B cell (primary cell): ENCODE results near the gene RNF26. TPM values are rescaled to one million over a fixed set of nuclear protein-coding genes. Genes with fewer than 3 reads are reported as not detected.
A peak's percentile ranks its signal among the peaks of the same experiment; 100 is the strongest.

Experiments
- ATAC-seq: fragments of 200-7000 bp; cut with Tn5 transposase; one replicate; pipeline ENCODE4 v1.10.0; 2021; ENCODE audit warnings: low read depth, mild to moderate bottlenecking, moderate number of reproducible peaks, moderate library complexity
- CTCF ChIA-PET: fragments of 350-600 bp; sonication (Branson Sonifier 250); formaldehyde crosslinking; loops from one replicate; lab custom pipeline; 2021; ENCODE audit warnings: antibody characterized with exemption, inconsistent platforms; lab: Charles Lee
- POLR2A ChIA-PET: fragments of 350-600 bp; sonication (Branson Sonifier 250); formaldehyde crosslinking; loops from one replicate; lab custom pipeline; 2021; ENCODE audit warnings: antibody characterized with exemption; lab: Charles Lee
- DNase-seq: peaks from one replicate; pipeline ENCODE4 v3.0.0; 2013
- H2AFZ ChIP-seq: 2 replicates; pipeline ENCODE4 v1.6.1; 2012; ENCODE audit warnings: mild to moderate bottlenecking, low read depth, low read length; ENCODE audit not compliant: insufficient read depth, poor library complexity, severe bottlenecking
- H3K27ac ChIP-seq, 2 donors: 1 replicate in 1 of 2; 2 replicates in 1 of 2; pipeline ENCODE4 v1.5.1; 2012 to 2013; ENCODE audit warnings: low read length in 2 of 2, mild to moderate bottlenecking in 2 of 2, moderate library complexity in 1 of 2
- H3K27me3 ChIP-seq, 4 experiments: fragments of 200-600 bp in 1 of 4; sonication (generic) in 1 of 4; replicated peaks in 1 of 4; 1 replicate in 2 of 4; 2 replicates in 2 of 4; pipeline versions ENCODE4 v1.6.1 to v1.7.0; 2013 to 2016; ENCODE audit warnings: low read length in 3 of 4, mild to moderate bottlenecking in 2 of 4, mixed read lengths in 1 of 4, moderate library complexity in 1 of 4; ENCODE audit not compliant: insufficient read depth in 4 of 4, control insufficient read depth in 3 of 4; ENCODE audit errors: control extremely low read depth in 1 of 4
- H3K36me3 ChIP-seq, 2 experiments: replicated peaks in 1 of 2; 1 replicate in 1 of 2; 2 replicates in 1 of 2; pipeline versions ENCODE4 v1.6.1 to v1.7.1; 2013; ENCODE audit warnings: low read length in 1 of 2; ENCODE audit not compliant: insufficient read depth in 2 of 2, control insufficient read depth in 1 of 2; ENCODE audit errors: control extremely low read depth in 1 of 2, extremely low read depth in 1 of 2
- H3K4me1 ChIP-seq, 2 donors: fragments of 200-600 bp in 1 of 2; sonication (generic) in 1 of 2; 1 replicate in 1 of 2; 2 replicates in 1 of 2; pipeline versions ENCODE4 v1.5.1 to v1.6.1; 2013 to 2017; ENCODE audit warnings: low read length in 2 of 2; ENCODE audit not compliant: control insufficient read depth in 2 of 2, insufficient read depth in 2 of 2
- H3K4me2 ChIP-seq: replicated peaks from 2 replicates; pipeline ENCODE3; 2012; ENCODE audit warnings: mild to moderate bottlenecking, low read depth, low read length; ENCODE audit not compliant: poor library complexity, severe bottlenecking
- H3K4me3 ChIP-seq, 5 experiments: fragments of 200-600 bp in 1 of 5; sonication (generic) in 1 of 5; 1 replicate in 3 of 5; 2 replicates in 2 of 5; pipeline versions ENCODE4 v1.5.1 to v1.7.0; 2011 to 2016; ENCODE audit warnings: low read length in 4 of 5, mild to moderate bottlenecking in 4 of 5, low read depth in 2 of 5, control low read depth in 1 of 5, moderate library complexity in 1 of 5; ENCODE audit not compliant: insufficient read depth in 1 of 5; ENCODE audit errors: control extremely low read depth in 1 of 5, extremely low read depth in 1 of 5
- H3K79me2 ChIP-seq: fragments of 200-600 bp; sonication (generic); one replicate; pipeline ENCODE4 v1.6.0; 2016; ENCODE audit warnings: low read length; ENCODE audit not compliant: control insufficient read depth, insufficient read depth
- H3K9ac ChIP-seq: fragments of 200-600 bp; sonication (generic); 2 replicates; pipeline ENCODE4 v1.6.1; 2017; ENCODE audit warnings: mild to moderate bottlenecking, low read length, moderate library complexity
- H3K9me3 ChIP-seq, 3 donors: one replicate each; pipeline versions ENCODE4 v1.6.1 to v1.7.1; 2013; ENCODE audit warnings: low read length in 2 of 3; ENCODE audit not compliant: control insufficient read depth in 2 of 3, insufficient read depth in 1 of 3; ENCODE audit errors: control extremely low read depth in 1 of 3
- H4K20me1 ChIP-seq: 2 replicates; pipeline ENCODE4 v1.6.0; 2012; ENCODE audit warnings: mild to moderate bottlenecking, low read length; ENCODE audit not compliant: insufficient read depth, control insufficient read depth, poor library complexity, severe bottlenecking
- H3K27ac Mint-ChIP-seq: one replicate; pipeline ENCODE4 v1.8.0; 2021; ENCODE audit warnings: mixed read lengths
- H3K27me3 Mint-ChIP-seq: one replicate; pipeline ENCODE4 v1.8.0; 2021; ENCODE audit warnings: mixed read lengths
- H3K4me1 Mint-ChIP-seq: one replicate; pipeline ENCODE4 v1.8.0; 2021; ENCODE audit warnings: mixed read lengths
- H3K4me3 Mint-ChIP-seq: one replicate; pipeline ENCODE4 v1.8.0; 2021; ENCODE audit warnings: mixed read lengths
- H3K9me3 Mint-ChIP-seq: one replicate; pipeline ENCODE4 v1.8.0; 2022; ENCODE audit warnings: mixed read lengths; ENCODE audit not compliant: insufficient read depth
- EZH2 ChIP-seq: IDR thresholded peaks from 2 replicates; pipeline ENCODE4 v1.6.1; 2012; ENCODE audit warnings: borderline replicate concordance, low read depth, mild to moderate bottlenecking, moderate library complexity, low read length; ENCODE audit not compliant: insufficient read depth, poor library complexity, severe bottlenecking
- WGBS: methylation state at CpG from one replicate; pipeline ENCODE4 v1.1.5; 2013; ENCODE audit warnings: missing lambda C conversion rate; ENCODE audit not compliant: insufficient coverage; 5-methylcytosine and 5-hydroxymethylcytosine counted together
- intact Hi-C: fragments of 100-400 bp; cut with micrococcal nuclease; formaldehyde crosslinking; loops from one replicate; pipeline ENCODE4 v1.10.0; 2022
- polyA plus RNA-seq: library from polyadenylated mRNA; depleted of rRNA; stranded (reverse); fragments of >200 nt; gene quantifications from 2 replicates; pipeline ENCODE4 v1.2.3, GENCODE V29; 2012
- total RNA-seq, 2 donors: library from RNA; stranded (reverse); fragments of 120-200 nt in 1 of 2; gene quantifications; 1 replicate in 1 of 2; 2 replicates in 1 of 2; pipeline versions ENCODE4 v1.2.3 to v1.2.4, GENCODE V29; 2013 to 2022
- TF ChIP-seq, protein P1 (sequence below): fragments of 200-600 bp; IDR thresholded peaks from one replicate; pipeline ENCODE4 v1.8.0; 2022; ENCODE audit warnings: antibody characterized with exemption, mild to moderate bottlenecking

Gene RNF26
- total and polyA plus RNA-seq, 2 donors (not counting 1 experiment from before 2014, with no cell fraction given): 15.5 to 21.8 TPM

DNA sequence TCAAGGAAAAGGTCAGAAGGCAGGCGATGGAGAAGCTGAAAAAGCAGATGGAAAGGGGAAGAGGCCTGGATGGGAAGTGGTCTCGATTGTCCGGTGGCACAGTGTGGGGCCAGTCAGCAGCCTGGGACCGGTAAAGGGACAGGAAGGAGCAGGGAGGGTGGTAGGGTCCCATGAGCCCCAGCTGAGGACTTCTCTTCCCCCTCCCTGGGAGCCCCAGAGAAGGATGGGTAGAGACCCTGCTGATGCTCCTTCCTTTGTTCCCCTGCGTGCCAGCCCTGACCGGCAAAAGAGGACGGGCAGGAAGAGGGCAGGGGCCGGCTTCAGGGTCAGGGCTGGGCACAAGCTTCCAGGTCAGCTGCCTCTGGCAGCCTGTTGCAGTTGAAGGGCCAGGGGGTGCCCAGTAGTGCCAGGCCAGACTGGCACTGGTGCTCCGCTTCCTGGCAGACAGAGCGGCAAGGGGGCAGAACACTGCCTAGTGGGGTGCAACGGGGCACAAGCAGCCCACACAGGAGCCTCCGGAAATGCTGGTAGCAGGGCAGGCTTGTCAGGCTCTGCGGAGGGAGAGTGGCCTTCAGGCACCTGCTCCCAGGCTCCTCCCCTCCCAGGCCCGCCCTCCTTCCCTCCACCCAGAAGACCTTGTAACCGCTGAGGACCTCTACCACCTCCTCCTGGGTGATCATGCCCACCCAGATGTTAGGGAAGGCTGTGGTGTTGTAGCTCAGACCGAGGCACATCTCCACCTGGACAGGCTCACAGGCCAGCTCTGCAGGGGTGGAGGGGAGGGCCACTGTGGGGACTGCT lies 7.1 kb downstream of the RNF26 start:
- no peak overlapping the region for H3K27ac Mint-ChIP-seq
- Histone ChIP-seq H3K9me3 (peaks cover 0 to 3% (median 0%) of the 10 kb centered on the region in 3 donors), H3K4me3 (no peak overlapping the region), H2AFZ (no peak overlapping the region), H3K9ac (no peak overlapping the region), H3K79me2 (no peaks in the 10 kb centered on the region), H3K4me1 (peaks cover 31% of the 10 kb centered on the region in 2 donors), H3K36me3 (peaks cover 0 to 2% of the 10 kb centered on the region in 2 experiments), H4K20me1 (peaks cover 7% of the 10 kb centered on the region), H3K4me2 (peak overlapping the region; percentile 76), H3K27ac (no peak overlapping the region), H3K27me3 (peaks cover 0 to 56% (median 31%) of the 10 kb centered on the region in 4 experiments)
- 21% methylated on average over 13 of the region's 16 CpGs for WGBS
- DNase-seq (peak; percentile 34), ATAC-seq (peak; percentile 31)
- H3K27me3 Mint-ChIP-seq: peaks cover 51% of the 10 kb centered on the region
- POLR2A ChIA-PET: no interaction called here
- CTCF ChIA-PET: interaction anchor here (1.7 to 2.4 kb wide), 2 partner anchors 14 to 40 kb away, joined by 5 to 11 read pairs; partner anchors contain the start of gene USP2
- H3K4me3 Mint-ChIP-seq: peak overlapping the region; percentile 37
- intact Hi-C loops: no loop called here
- no peaks in the 10 kb centered on the region for H3K9me3 Mint-ChIP-seq
- no peak for TF ChIP-seq EZH2
- TF ChIP-seq, protein P1, sequence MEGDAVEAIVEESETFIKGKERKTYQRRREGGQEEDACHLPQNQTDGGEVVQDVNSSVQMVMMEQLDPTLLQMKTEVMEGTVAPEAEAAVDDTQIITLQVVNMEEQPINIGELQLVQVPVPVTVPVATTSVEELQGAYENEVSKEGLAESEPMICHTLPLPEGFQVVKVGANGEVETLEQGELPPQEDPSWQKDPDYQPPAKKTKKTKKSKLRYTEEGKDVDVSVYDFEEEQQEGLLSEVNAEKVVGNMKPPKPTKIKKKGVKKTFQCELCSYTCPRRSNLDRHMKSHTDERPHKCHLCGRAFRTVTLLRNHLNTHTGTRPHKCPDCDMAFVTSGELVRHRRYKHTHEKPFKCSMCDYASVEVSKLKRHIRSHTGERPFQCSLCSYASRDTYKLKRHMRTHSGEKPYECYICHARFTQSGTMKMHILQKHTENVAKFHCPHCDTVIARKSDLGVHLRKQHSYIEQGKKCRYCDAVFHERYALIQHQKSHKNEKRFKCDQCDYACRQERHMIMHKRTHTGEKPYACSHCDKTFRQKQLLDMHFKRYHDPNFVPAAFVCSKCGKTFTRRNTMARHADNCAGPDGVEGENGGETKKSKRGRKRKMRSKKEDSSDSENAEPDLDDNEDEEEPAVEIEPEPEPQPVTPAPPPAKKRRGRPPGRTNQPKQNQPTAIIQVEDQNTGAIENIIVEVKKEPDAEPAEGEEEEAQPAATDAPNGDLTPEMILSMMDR: no peak
- H3K4me1 Mint-ChIP-seq: peaks cover 23% of the 10 kb centered on the region

DNA sequence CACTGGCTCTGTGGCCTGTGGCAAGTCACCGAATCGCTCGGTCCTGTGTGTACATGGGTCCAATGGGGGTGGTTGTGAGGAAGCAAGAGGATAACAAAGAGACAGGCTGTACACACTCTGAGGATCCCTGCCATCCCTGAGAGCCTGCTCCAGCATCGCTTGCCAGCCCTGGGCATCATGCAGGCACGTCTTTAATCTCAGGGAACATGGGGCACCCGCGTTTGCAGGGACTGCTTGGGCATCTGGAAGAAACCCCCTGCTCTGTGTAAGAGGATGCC lies 7.6 kb downstream of the RNF26 start:
- Histone ChIP-seq H3K79me2 (no peaks in the 10 kb centered on the region), H2AFZ (no peak overlapping the region), H3K9ac (no peak overlapping the region), H3K4me2 (no peak overlapping the region), H3K9me3 (peaks cover 0 to 3% (median 0%) of the 10 kb centered on the region in 3 donors), H3K4me1 (peaks cover 31% of the 10 kb centered on the region in 2 donors), H4K20me1 (peaks cover 7% of the 10 kb centered on the region), H3K36me3 (peaks cover 0 to 1% of the 10 kb centered on the region in 2 experiments), H3K27me3 (peaks cover 0 to 60% (median 31%) of the 10 kb centered on the region in 4 experiments), H3K27ac (no peak overlapping the region), H3K4me3 (no peak overlapping the region)
- Mint-ChIP-seq H3K27ac (no peak overlapping the region), H3K4me1 (peaks cover 23% of the 10 kb centered on the region), H3K4me3 (no peak overlapping the region), H3K9me3 (no peaks in the 10 kb centered on the region), H3K27me3 (peaks cover 55% of the 10 kb centered on the region)
- WGBS: 94% methylated on average over 4 of the region's 7 CpGs
- DNase-seq: no peak
- ChIA-PET CTCF (interaction anchor here (2.4 kb wide), 1 partner anchor 14 kb away, joined by 11 read pairs; no protein-coding TSS in a partner anchor), POLR2A (no interaction called here)
- TF ChIP-seq EZH2: no peak
- TF ChIP-seq, protein P1: no peak
- ATAC-seq: no peak
- intact Hi-C loops: no loop called here
